CD14-positive monocyte (primary cell): ENCODE data around the gene RIC8A. TPM values are rescaled to one million over a fixed set of nuclear protein-coding genes. Genes with fewer than 3 reads are reported as not detected.

Source experiments
- DNase-seq, 3 donors: peaks; one replicate each; pipeline ENCODE4 v3.0.0-alpha.2; 2011 to 2022
- H2AFZ ChIP-seq: 2 replicates; pipeline ENCODE4 v1.6.0; 2012; ENCODE audit warnings: mild to moderate bottlenecking, low read depth, low read length, inconsistent platforms; ENCODE audit not compliant: insufficient read depth, poor library complexity, severe bottlenecking
- H3K27ac ChIP-seq, 2 donors: 1 replicate in 1 of 2; 2 replicates in 1 of 2; pipeline ENCODE4 v1.5.1; 2012 to 2013; ENCODE audit warnings: low read length in 2 of 2, control low read depth in 1 of 2, inconsistent platforms in 1 of 2, low read depth in 1 of 2, mild to moderate bottlenecking in 1 of 2
- H3K27me3 ChIP-seq, 2 donors: one replicate each; pipeline versions ENCODE4 v1.6.0 to v1.6.1; 2011 to 2013; ENCODE audit warnings: low read length in 2 of 2; ENCODE audit not compliant: control insufficient read depth in 2 of 2, insufficient read depth in 2 of 2
- H3K36me3 ChIP-seq, 2 donors: replicated peaks in 1 of 2; 1 replicate in 1 of 2; 2 replicates in 1 of 2; pipeline versions ENCODE4 v1.5.1 to v1.6.1; 2012 to 2013; ENCODE audit warnings: low read length in 2 of 2, control low read depth in 1 of 2, inconsistent platforms in 1 of 2, mild to moderate bottlenecking in 1 of 2; ENCODE audit not compliant: insufficient read depth in 2 of 2, control insufficient read depth in 1 of 2
- H3K4me1 ChIP-seq, 2 donors: 1 replicate in 1 of 2; 2 replicates in 1 of 2; pipeline versions ENCODE4 v1.5.1 to v1.6.1; 2012 to 2013; ENCODE audit warnings: low read length in 2 of 2, control low read depth in 1 of 2, inconsistent platforms in 1 of 2, mild to moderate bottlenecking in 1 of 2, moderate library complexity in 1 of 2; ENCODE audit not compliant: insufficient read depth in 2 of 2, control insufficient read depth in 1 of 2
- H3K4me2 ChIP-seq: replicated peaks from 2 replicates; pipeline ENCODE3; 2012; ENCODE audit warnings: low read length, moderate library complexity, mild to moderate bottlenecking; ENCODE audit not compliant: poor library complexity, severe bottlenecking; ENCODE audit errors: extremely low read depth
- H3K4me3 ChIP-seq, 3 experiments: fragments of 200-600 bp in 1 of 3; sonication (generic) in 1 of 3; replicated peaks in 1 of 3; 1 replicate in 2 of 3; 2 replicates in 1 of 3; pipeline ENCODE4 v1.5.1; 2011 to 2013; ENCODE audit warnings: low read length in 3 of 3, mild to moderate bottlenecking in 3 of 3, control low read depth in 2 of 3, low read depth in 2 of 3, inconsistent platforms in 1 of 3, moderate library complexity in 1 of 3
- H3K79me2 ChIP-seq: 2 replicates; pipeline ENCODE4 v1.6.0; 2012; ENCODE audit warnings: mild to moderate bottlenecking, control low read depth, inconsistent platforms, low read length, moderate library complexity; ENCODE audit not compliant: insufficient read depth
- H3K9ac ChIP-seq: 2 replicates; pipeline ENCODE4 v1.6.0; 2017; ENCODE audit warnings: low read length, mild to moderate bottlenecking; ENCODE audit not compliant: insufficient read depth, poor library complexity, severe bottlenecking
- H3K9me3 ChIP-seq, 2 donors: replicated peaks in 1 of 2; 1 replicate in 1 of 2; 2 replicates in 1 of 2; pipeline versions ENCODE4 v1.5.1 to v1.6.1; 2012 to 2013; ENCODE audit warnings: low read length in 2 of 2, control low read depth in 1 of 2; ENCODE audit not compliant: control insufficient read depth in 1 of 2, insufficient read depth in 1 of 2
- H4K20me1 ChIP-seq: 2 replicates; pipeline ENCODE4 v1.6.0; 2012; ENCODE audit warnings: mild to moderate bottlenecking, low read length, control low read depth, moderate library complexity; ENCODE audit not compliant: insufficient read depth
- H3K27ac Mint-ChIP-seq, 7 donors: one replicate each; pipeline ENCODE4 v1.8.0; 2020; ENCODE audit warnings: mild to moderate bottlenecking in 7 of 7, mixed read lengths in 7 of 7, moderate library complexity in 6 of 7, inconsistent platforms in 2 of 7
- H3K27me3 Mint-ChIP-seq, 3 donors: one replicate each; pipeline ENCODE4 v1.8.0; 2021 to 2022; ENCODE audit warnings: low read depth in 3 of 3, mild to moderate bottlenecking in 3 of 3, mixed read lengths in 3 of 3, moderate library complexity in 3 of 3, inconsistent platforms in 1 of 3
- H3K36me3 Mint-ChIP-seq, 2 donors: one replicate each; pipeline ENCODE4 v1.8.0; 2020; ENCODE audit warnings: mixed read lengths in 2 of 2, inconsistent platforms in 1 of 2, mild to moderate bottlenecking in 1 of 2
- H3K4me1 Mint-ChIP-seq: one replicate; pipeline ENCODE4 v1.8.0; 2020; ENCODE audit warnings: mild to moderate bottlenecking, mixed read lengths
- H3K4me3 Mint-ChIP-seq, 2 donors: one replicate each; pipeline ENCODE4 v1.8.0; 2020; ENCODE audit warnings: mild to moderate bottlenecking in 2 of 2, mixed read lengths in 2 of 2, moderate library complexity in 1 of 2
- H3K9me3 Mint-ChIP-seq, 7 donors: one replicate each; pipeline ENCODE4 v1.8.0; 2020 to 2022; ENCODE audit warnings: mixed read lengths in 7 of 7, mild to moderate bottlenecking in 6 of 7, moderate library complexity in 6 of 7, inconsistent platforms in 2 of 7
- CTCF ChIP-seq: fragments of 200-600 bp; IDR thresholded peaks from one replicate; pipeline ENCODE4 v1.8.0; 2022; ENCODE audit warnings: antibody characterized with exemption, mild to moderate bottlenecking
- WGBS: methylation state at CpG from one replicate; pipeline ENCODE4 v1.1.5; 2013; ENCODE audit warnings: missing lambda C conversion rate; ENCODE audit not compliant: insufficient coverage; 5-methylcytosine and 5-hydroxymethylcytosine counted together
- intact Hi-C, 2 donors: fragments of 100-400 bp; cut with micrococcal nuclease; formaldehyde crosslinking; loops; one replicate each; pipeline versions ENCODE4 v1.15.0 to v1.15.1; 2023
- polyA plus RNA-seq, 3 donors: library from polyadenylated mRNA; depleted of rRNA in 1 of 3; unstranded in 2 of 3; stranded (reverse) in 1 of 3; fragments of 300-500 nt in 2 of 3; fragments of >200 nt in 1 of 3; fragmentation: Illumina TruSeq in 2 of 3; gene quantifications; 1 replicate in 2 of 3; 2 replicates in 1 of 3; pipeline ENCODE4 v1.2.3, GENCODE V29; 2012 to 2021

The RIC8A gene
- polyA plus RNA-seq, 3 donors = 51.1 to 79.1 (median 56.5) TPM

- Histone ChIP-seq H3K9ac (no peak overlapping the region), H2AFZ (no peak overlapping the region), H3K4me2 (no peak overlapping the region), H3K27me3 (no peaks in the 10 kb centered on the region), H3K9me3 (no peaks in the 10 kb centered on the region), H3K4me3 (no peak overlapping the region), H3K36me3 (peaks cover 71 to 72% of the 10 kb centered on the region in 2 donors), H3K79me2 (no peaks in the 10 kb centered on the region), H4K20me1 (no peaks in the 10 kb centered on the region), H3K4me1 (no peaks in the 10 kb centered on the region), H3K27ac (no peak overlapping the region)
- peak overlapping the region in 1 of 7 donors; percentile 54 for H3K27ac Mint-ChIP-seq
- no peaks in the 10 kb centered on the region for H3K9me3 Mint-ChIP-seq
- 91% methylated on average over 4 of the region's 10 CpGs for WGBS
- no peaks in the 10 kb centered on the region for H3K4me1 Mint-ChIP-seq
- TF ChIP-seq CTCF = no peak
- H3K36me3 Mint-ChIP-seq = peaks cover 67 to 74% of the 10 kb centered on the region in 2 donors
- H3K4me3 Mint-ChIP-seq = no peak overlapping the region
- H3K27me3 Mint-ChIP-seq = no peaks in the 10 kb centered on the region
- DNase-seq = no peak
- intact Hi-C loops = loop anchor here (5.0 kb wide), 4 partner anchors 36 to 106 kb away; partner anchors contain the start of genes IFITM2 (in 1 of the 2) and PGGHG (in 1 of the 2)
These were observed 44.0 kb downstream of the RIC8A start for GRCh38 chr11:251550-251949.

- 96% methylated on average over 4 of the region's 8 CpGs for WGBS
- no peak overlapping the region for H3K4me2 ChIP-seq
- H3K4me1 ChIP-seq = no peaks in the 10 kb centered on the region
- H3K27me3 Mint-ChIP-seq = peaks cover 0 to 4% (median 0%) of the 10 kb centered on the region in 3 donors
- no peak overlapping the region for H2AFZ ChIP-seq
- no peak overlapping the region for H3K27ac Mint-ChIP-seq
- H3K79me2 ChIP-seq = no peaks in the 10 kb centered on the region
- DNase-seq = no peak
- intact Hi-C loops = loop anchor here (5.0 kb wide), 4 partner anchors 35 to 105 kb away; partner anchors contain the start of genes IFITM2 (in 1 of the 2) and PGGHG (in 1 of the 2)
- no peak overlapping the region for H3K4me3 Mint-ChIP-seq
- no peak for TF ChIP-seq CTCF
- H3K27ac ChIP-seq = no peak overlapping the region
- H3K4me1 Mint-ChIP-seq = peaks cover 4% of the 10 kb centered on the region
- peaks cover 60 to 61% of the 10 kb centered on the region in 2 donors for H3K36me3 ChIP-seq
- H3K9me3 Mint-ChIP-seq = no peaks in the 10 kb centered on the region
- no peaks in the 10 kb centered on the region for H4K20me1 ChIP-seq
- H3K27me3 ChIP-seq = no peaks in the 10 kb centered on the region
- no peaks in the 10 kb centered on the region for H3K9me3 ChIP-seq
- H3K9ac ChIP-seq = no peak overlapping the region
- H3K4me3 ChIP-seq = no peak overlapping the region
- peaks cover 56 to 63% of the 10 kb centered on the region in 2 donors for H3K36me3 Mint-ChIP-seq
These were observed 45.2 kb downstream of the RIC8A start for GRCh38 chr11:252666-253065.
